ENCODE data around the gene BMP7.

- TF ChIP-seq CTCF (IDR thresholded peaks at IDR 0.05), result no peak
- no peak for TF ChIP-seq POLR2A (IDR thresholded peaks at IDR 0.05)
Observed at GRCh38 chr20:57293995-57294394, 27.6 kb upstream of the BMP7 start.

Data from uterus (tissue), 2 donors.